ENCODE results near the gene PRUNE2.
"Not testable (repeated sequence)": the region's sequence is repeated elsewhere in the genome, so short reads cannot be mapped to it uniquely, and the experiment has no call there.

PRUNE2 gene

GRCh38 chr9:76866689-76867088 lies 39.2 kb downstream of the PRUNE2 start:
- no peak for DNase-seq

- no peak for DNase-seq
These were observed 42.1 kb downstream of the PRUNE2 start for GRCh38 chr9:76863832-76864231.

- no peak for DNase-seq
These were observed 46.1 kb downstream of the PRUNE2 start for GRCh38 chr9:76859860-76860259.

- DNase-seq: not testable (repeated sequence)
These were observed 47.7 kb downstream of the PRUNE2 start for GRCh38 chr9:76858248-76858647.

- DNase-seq: no peak
These were observed 49.9 kb downstream of the PRUNE2 start for GRCh38 chr9:76856016-76856415.

GRCh38 chr9:76855015-76855414 lies 50.9 kb downstream of the PRUNE2 start:
- no peak for DNase-seq

GRCh38 chr9:76852026-76852425 lies 53.9 kb downstream of the PRUNE2 start:
- no peak for DNase-seq

GRCh38 chr9:76846297-76846696 lies 59.6 kb downstream of the PRUNE2 start:
- no peak for DNase-seq

- no peak for DNase-seq
These were observed 60.7 kb downstream of the PRUNE2 start for GRCh38 chr9:76845254-76845653.

- no peak for DNase-seq
These were observed 70.2 kb downstream of the PRUNE2 start for GRCh38 chr9:76835571-76836283.

GRCh38 chr9:76828447-76828846 lies 77.5 kb downstream of the PRUNE2 start:
- no peak for DNase-seq

GRCh38 chr9:76827296-76828080 lies 78.4 kb downstream of the PRUNE2 start:
- no peak for DNase-seq

GRCh38 chr9:76820431-76820830 lies 85.5 kb downstream of the PRUNE2 start:
- no peak for DNase-seq

- DNase-seq: no peak
These were observed 87.6 kb downstream of the PRUNE2 start for GRCh38 chr9:76818271-76818670.

- no peak for DNase-seq
These were observed 88.4 kb downstream of the PRUNE2 start for GRCh38 chr9:76817489-76817888.

- DNase-seq: peak; percentile 94
These were observed 93.3 kb downstream of the PRUNE2 start for GRCh38 chr9:76812591-76812990.

- DNase-seq: peak; percentile 66
These were observed 95.4 kb downstream of the PRUNE2 start for GRCh38 chr9:76810377-76810957.

GRCh38 chr9:76808636-76809035 lies 97.3 kb downstream of the PRUNE2 start:
- DNase-seq: no peak

- no peak for DNase-seq
These were observed 102.2 kb downstream of the PRUNE2 start for GRCh38 chr9:76803762-76804161.

GRCh38 chr9:76803083-76803482 lies 102.8 kb downstream of the PRUNE2 start:
- DNase-seq: no peak

- no peak for DNase-seq
These were observed 105.0 kb downstream of the PRUNE2 start for GRCh38 chr9:76800901-76801300.

- no peak for DNase-seq
These were observed 106.4 kb downstream of the PRUNE2 start for GRCh38 chr9:76799473-76799872.

GRCh38 chr9:76798527-76798926 lies 107.4 kb downstream of the PRUNE2 start:
- DNase-seq: no peak

- DNase-seq: no peak
These were observed 109.6 kb downstream of the PRUNE2 start for GRCh38 chr9:76796296-76796695.

Data from COR-L47 (cell line).